ENCODE measurements around the gene ACP1.

The ACP1 gene

DNA sequence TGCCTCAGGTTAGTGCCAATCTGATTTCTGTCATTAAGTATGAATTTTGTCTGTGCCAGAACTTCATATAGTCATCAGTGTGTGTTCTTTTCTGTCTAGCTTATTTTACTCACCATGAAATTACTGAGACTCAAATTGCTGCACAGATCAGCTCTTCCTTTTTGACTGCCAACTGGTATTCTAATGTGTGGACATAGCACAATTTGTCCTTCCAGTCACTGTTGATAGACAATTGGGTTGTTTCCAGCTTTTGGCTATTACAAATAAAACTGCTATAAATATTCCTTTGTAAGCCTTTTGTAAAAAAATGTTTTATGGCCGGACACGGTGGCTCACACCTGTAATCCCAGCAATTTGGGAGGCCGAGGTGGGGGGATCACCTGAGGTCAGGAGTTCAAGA is 8.7 kb upstream of the ACP1 start:
- DNase-seq = no peak

DNA sequence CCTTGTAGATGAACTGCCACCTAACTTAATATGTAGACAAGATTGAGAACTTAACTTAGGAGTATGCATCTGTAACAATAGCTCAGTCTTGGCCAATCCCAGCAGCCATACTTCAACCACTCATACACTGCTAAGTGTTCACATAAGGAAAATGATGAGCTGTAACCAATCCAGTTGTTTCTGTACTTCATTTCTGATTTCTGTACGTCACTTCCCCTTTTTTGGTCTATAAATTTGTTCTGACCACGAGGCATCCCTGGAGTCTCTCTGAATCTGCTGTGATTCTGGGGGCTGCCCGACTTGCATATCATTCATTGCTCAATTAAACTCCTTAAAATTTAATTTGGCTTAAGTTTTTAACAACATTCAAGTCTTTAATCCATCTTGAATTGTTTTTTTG is 7.3 kb upstream of the ACP1 start:
- no peak for DNase-seq

DNA sequence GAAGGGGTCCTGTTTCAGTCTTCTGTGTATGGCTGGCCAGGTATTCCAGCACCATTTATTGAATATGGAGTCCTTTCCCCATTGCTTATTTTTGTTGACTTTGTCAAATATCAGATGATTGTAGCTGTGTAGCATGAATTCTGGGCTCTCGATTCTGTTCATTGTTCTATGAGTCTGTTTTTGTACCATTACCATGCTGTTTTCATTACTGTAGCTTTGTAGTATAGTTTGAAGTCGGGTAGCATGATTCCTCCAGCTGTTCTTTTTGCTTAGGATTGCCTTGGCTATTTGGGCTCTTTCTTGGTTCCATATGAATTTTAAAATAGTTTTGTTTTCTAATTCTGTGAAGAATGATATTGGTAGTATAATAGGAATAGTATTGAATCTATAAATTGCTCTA is 6.9 kb upstream of the ACP1 start:
- DNase-seq = no peak

DNA sequence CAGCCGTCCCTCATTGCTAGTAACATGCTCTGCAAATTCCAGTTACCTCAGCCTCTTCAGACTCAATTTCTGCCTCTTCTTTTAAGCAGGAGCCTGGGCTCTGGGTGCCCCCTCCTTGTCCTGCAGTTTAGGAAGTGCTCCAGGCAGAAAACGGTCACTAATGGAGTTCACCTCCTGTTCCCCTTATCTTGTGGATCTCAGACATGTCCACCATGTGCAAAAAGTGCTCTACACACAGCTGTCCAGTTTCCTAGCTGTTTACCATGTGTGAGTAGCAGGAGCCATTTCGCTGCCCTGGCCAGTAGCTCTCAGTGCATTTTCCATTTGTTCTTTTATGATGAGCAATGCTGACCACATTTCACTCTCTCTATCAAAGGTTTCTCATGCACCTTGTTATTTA is 5.8 kb upstream of the ACP1 start:
- no peak for DNase-seq

DNA sequence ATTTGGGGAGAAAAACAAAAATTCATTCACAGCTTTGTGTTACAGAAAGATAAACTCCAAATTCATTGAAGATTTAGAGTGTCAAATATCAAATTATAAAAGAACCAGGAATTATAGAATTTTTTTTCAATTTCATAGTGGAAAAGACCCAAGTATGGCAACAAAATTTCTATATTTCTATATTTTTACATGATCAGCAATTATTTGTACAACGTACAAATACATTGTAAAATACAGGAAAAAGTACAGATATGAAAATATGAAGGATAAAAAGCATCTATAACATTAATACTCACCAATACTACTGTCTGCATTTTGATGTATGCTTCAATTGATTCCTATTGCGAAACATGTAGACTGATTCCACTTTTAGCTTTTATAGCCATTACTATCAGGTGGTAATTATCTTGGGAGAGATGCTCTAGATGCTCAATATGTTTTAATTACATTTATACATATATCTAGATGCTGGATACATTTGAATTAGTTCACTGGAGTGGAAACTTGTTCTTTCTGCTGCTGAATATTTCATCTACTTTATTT is 4.9 kb upstream of the ACP1 start:
- DNase-seq = no peak

DNA sequence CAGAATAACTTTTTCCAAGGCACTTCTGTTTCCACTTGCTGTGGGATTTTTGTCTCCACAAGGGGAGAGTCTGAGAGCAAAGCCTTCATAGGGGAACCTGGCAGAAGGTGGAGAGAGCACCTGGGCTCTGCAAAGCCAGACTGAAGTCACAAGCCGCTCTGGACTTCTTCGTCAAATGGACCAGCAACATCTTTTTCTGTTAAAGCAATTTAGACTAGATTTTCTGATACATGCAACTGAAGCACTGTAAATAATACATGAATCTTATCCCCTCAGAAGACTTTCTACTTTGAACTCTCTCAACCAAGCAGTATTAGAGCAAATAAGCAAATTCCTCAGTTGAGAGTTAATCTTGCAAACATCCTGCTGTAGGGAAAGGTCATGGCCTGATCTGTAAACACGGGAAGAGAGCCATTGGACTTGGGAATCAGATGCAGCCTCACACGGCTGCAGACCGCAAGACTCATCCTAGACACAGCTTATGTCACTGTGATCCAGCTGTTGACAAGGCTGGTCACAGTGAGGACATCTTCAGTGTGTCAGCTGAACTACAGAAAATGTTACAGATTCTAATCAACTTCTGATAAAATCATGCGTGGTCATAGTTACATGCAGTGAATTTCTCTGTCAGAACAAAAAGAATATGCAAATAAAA is 4.1 kb upstream of the ACP1 start:
- no peak for DNase-seq

DNA sequence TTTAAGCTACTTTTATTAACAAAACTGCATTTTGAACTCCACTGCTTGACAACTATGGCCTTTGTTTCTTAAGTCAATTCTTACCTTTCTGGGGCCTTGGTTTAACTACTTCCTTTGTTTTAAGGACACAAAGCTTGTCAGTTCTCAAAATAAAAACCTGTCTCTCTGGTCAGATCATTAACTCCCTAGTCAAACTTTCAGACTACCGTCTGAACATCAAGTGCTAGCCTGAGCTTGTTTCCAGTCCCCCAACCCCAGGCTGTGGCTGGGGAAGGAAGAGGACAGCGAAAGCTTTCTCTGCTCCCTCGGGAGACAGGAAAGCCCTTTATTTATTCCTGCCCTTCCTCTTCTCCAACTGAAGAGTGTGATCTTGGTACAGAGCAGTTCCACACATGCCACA is 2.6 kb upstream of the ACP1 start:
- DNase-seq = no peak

DNA sequence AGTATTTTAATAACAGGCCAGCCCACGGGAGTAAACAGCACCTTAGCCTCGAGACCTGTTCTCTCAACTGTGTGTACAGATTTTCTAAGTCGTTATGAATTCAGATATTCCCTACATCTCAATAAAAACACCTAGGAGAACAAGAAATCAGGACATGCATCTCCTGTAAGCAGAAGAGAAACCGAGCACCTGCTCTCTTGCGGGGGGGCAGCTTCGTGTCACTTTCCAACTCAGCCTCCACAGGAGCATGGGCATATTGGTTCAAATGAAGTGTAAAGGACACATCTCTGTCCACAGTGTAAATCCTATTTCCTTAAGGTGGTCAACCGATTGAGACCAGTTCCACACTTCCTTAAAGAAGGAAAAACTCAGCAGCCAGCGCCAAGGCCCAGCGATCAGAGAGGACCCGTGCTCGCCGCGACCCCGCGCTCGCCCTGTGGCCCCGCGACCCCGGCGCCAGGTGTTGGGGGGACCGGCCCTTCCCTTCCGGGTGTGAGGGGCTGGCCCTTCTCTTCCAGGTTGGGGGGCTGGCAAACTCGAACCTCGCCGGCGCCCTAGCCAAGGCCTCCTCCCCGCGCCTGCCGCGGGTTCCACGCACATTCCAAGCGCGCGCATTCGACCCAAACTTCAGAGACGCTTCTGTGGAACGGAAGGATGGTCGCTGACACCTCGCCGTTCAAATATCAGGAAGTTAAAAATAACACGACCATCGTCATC is 1.6 kb upstream of the ACP1 start:
- DNase-seq = no peak

DNA sequence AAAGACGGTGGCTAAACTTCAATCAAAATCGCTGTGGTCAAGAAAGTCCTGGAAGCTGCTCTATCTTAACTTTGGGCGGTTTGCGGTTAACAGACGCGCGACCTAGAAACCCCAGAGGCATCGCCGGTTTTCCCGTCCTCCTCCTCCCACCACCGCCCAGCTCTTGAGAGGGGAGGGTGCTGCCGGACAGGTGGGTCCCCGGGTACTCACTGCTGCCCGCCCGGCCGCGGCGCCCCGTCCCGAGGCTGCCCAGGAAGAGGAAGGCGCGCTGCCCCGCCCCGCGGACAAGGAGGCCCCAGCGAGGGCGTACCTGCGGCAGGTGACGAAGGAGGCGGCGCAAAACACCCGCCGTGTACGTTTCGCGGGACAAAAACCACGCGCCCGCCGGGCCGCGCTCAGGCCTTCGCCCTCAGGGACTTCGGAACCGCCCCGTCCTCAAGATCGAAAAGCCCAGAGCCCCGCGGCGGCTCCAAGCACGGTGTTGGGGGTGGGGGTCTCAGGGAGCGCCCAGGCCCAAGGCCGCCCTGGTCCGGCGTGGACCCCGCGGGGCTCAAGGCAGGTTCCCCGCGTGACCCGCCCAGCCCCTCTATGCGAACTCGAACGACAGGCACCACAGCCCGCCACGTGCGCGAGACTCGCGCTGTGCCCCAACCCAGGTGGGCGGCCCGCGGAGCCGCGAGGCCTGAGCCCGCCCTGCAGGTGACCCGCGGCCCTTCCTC is 814 bp upstream of the ACP1 start, which contains the start of gene SH3YL1:
TSS of gene SH3YL1 (minus strand) at position 259 of the 719 bp plus-strand sequence. CDS start at position 211, 48 bp downstream.
- peak; percentile 61 for DNase-seq

DNA sequence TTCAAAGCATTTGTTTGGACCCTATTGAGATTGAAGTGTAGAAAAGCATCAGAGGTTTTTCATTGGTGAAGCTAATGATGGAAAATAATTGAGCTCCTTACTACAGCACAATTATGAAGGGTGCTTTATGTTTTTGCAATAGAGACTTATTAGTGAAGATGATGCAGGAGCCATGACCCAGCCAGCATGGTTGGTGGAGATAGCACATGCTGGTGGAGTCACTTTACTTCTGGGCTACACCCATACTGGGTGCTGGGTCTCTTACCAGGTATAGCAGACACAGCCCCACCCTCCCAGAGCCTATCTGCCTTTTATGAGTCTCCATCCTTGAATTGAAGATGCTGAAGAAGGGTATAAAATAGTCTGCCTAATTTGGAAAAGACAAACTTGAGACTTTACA is 3.6 kb downstream of the ACP1 start:
- DNase-seq = no peak

DNA sequence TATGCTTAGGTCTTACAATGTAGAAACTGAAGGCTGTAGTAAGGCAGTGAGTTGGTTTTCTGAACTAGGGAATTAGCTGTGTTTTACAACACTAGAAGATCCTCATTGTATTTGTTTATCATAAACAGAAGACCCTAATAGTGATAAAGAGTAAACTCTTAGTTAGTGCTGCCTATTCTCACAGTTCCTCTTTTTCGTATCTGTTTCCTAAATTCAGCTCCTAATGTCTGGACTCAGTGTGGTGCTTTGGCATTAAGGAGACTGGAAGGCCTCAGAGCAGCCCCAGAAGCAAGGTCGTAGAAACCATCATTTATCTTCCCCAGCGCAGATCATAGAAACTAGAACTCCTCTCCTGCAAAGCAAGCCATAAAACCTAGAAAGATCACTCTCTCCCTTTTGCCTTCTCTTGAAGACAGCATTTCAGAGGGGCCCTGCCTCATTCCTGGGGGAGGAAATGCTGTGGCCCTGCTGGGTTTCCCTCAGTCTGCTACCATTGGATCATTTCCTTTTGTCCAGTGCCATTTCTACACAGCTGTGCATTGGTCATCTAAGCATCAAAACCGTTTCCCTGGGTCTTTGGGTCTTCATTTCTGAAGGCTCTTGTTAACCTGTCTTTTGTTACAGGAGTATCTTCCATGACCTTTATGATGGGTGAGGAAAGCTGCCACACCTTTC is 4.7 kb downstream of the ACP1 start:
- DNase-seq = no peak

DNA sequence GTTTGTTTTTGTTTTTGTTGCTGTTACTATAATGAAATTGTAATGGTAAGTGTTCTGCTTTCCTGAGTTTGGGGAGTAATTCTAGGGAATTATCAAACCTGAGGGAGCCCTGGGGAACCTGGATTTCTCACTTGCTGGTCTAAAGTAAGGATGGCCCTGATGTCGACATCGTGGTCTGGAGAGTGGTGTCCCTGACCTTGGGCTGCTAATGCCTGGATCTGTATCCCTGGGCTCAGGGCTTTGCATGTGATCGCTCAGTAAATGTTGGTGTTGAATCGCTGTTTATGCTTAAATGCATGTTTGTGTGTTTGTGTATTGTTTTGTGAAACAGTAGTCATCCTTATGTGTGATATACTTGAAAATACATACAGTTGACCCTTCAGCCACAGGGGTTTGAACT is 6.1 kb downstream of the ACP1 start:
- no peak for DNase-seq

DNA sequence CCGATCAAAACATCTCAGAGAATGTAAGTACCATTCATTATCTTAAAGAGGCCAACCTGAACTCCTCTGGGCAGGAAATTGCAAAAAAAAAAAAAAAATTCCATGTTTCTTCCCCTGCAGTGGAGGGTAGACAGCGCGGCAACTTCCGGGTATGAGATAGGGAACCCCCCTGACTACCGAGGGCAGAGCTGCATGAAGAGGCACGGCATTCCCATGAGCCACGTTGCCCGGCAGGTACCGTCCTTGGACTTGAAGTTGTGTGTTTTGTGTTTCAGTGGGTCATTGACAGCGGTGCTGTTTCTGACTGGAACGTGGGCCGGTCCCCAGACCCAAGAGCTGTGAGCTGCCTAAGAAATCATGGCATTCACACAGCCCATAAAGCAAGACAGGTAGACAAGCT is 7.2 kb downstream of the ACP1 start:
- no peak for DNase-seq

DNA sequence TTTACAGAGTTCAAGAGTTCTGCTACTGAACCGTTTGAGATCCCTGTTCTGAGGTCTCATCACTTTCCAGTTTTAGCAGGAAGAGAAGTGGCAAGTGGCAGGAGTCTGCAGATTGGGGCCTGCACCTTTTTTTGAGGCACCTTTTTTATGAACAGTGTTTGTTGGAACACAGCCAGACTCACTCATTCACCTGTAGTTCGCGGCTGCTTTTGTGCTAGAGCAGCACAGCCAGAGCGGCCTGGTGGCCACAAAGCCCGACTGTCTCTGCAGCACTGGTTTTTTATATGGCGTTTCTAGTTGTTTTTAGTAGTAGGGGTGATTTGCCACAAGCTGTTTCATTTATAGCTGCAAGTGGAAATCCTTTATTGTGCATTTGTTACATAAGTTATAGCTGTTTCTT is 8.6 kb downstream of the ACP1 start:
- no peak for DNase-seq

DNA sequence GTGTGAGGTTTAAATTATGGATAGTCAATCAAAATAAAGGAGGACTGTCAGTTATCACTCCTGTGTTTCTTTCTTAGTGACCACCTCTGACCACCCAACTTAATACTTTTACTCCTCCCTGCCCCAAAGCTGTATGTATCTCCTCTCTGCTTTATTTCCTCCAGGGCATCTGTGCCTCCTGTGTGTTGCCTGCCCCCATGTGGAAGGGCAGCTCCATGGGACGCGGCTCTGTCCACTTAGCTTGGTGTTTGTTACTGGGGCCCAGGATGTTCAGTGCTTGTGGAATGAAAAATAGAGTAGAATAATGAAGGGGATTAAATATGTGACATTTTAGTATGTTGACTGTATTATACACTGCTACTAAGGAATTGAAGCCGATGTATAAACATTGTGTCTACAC is 9.8 kb downstream of the ACP1 start:
- no peak for DNase-seq

DNA sequence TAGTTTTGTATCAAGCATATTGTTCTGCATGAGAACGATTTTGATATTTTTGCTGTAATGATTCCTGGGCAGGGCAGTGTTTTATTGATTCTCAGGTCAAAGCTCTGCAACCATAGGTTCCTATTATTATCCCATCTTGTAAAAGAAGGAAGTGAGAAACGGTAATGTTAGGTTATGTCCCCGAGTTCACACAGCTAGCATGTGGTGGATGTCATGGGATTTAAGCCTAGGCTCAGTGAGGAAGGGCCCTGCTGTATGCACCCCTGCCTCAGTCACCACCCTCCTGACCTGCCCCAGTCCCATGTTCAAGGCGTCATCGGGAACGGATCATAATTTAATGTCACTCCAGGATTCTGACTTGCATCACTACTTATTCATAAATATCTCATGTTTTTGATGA is 10.7 kb downstream of the ACP1 start:
- no peak for DNase-seq

DNA sequence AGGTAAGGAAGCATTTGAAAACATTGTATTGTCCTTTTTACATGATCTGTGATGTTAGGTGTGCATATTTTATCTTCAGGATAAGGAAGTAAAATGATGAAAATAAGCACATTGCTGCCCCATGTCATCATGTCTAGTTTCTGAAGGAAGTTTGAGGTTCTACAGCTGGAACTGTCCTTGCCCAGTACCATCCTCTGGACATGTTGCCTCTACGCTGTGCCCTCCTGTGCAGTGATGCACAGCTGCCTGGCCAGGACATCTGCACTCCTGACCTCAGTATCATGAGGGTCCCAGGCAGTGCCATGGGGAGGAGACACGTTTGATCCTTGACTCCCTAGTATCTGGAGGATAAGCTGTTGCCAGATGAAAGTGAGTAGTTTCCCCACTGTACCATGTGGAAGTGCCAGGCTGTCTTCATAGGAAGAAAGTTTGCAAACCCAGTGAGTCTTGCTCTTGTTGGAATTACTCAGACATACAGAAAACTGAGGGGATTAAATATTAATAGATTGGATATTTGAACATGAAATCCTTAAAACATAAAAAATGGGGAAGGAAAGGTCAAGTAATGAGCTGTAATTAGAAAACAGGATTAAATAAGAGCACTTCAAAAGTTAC is 13.7 kb downstream of the ACP1 start:
- DNase-seq = no peak

DNA sequence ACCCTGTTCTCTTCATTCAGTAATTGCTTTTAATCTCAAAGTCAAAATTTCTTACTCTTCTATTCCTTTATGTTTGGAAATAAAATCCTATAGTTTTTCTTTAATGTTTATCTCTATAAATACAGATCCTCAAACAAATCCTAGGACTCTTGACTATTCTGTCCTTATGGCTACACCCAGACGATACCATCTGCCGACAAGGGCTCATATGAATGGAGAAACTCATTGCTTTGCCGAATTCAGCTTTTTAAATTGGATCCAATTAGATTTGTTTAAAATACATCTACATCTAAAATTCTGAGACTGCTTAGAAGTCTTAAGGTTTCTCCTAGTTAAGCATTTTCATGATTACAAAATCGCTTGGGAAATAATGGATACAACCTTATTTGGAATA is 14.2 kb downstream of the ACP1 start:
- no peak for DNase-seq

DNA sequence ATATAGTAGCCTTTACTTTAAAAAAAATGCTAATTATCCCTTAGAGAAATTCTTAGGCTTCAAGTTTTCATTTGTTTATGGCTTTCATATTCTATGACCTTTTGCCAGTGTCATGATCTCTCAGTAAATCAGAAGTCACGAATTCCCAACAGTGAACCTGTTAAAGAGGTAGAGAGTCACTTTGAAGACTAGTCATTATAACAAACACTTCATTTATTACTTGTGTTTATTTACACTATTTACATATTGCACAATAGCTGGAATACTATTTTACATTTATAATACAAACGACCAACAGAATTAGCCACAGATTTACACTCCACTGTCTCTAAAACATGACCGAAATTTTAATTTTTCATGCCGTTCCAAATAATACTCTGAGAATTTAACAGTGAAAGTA is 14.6 kb downstream of the ACP1 start:
- no peak for DNase-seq

DNA sequence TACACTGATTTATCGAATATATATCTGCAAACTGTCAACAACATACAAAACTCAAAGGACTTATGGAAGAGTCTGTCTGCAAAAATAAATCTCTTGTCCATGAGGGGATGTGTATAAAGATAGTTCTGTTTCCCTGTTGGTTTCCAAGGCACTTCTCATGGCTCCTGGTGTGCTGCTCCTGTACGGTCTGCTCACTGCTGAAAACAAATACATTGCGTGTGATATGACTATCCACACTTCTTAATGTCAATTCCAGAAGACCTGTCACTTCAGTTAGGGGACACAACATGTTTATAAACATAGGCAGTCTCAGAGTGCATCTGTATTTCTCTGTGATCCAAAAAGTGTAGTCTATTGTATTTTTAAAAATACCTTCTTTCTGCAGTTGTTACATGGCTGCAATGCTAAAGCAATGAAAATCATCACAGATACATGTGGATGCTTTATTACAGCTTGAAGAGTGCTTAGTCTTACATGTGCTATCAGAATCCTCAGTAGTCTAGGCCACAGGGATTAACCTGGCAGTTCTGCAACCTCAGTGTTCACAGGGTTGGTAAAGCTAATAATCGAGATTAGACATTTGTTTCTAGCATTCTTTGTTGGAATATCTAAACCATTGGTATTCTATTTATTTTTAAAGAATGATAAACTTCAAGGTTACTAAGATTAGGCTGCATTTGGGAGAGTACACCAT is 15.4 kb downstream of the ACP1 start:
- no peak for DNase-seq

DNA sequence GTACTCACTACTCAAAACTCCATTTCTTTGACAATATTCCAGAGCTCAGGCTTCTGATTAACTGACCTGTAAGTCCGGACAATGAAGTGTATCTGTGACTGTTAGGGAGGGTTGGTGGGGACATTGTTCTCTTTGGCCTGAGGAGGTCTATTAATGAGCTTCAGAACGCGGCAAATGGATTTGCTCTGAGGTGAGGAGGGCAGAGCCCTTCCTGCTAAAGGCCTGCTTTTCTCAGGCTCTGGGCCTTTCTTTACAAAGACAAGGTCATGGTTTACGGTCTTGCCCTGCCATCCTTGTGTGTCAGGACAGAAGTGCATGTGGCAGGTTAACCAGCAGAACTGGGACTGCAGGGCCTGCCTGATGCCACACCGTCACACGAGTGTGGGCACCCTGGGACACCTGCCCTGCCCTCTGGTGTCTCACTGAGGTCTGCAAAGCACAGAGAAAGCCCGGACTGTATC is 15.9 kb downstream of the ACP1 start:
- DNase-seq = no peak

DNA sequence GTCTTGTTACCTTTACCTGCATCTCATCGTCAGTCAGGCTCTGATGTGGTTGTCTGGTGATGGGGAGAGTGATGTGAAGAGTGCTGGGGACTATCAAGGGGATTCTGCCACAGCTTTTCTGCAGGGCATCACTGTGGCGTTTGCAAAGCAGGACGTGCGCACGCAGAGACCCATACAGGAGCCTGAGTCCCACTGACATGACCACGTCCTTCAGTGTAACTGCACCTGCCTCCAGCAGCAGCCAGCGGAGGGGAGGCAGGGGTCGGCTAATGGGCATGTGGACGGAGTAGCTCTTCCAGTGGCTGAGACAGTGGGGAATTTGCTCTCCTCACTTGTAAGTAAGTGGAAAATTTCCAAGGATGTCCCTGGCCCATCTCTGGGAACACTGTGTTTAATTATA is 16.6 kb downstream of the ACP1 start:
- no peak for DNase-seq
